NCI-H187 (cell line): ENCODE measurements around the gene UBXN6.
A peak's percentile ranks its signal among the peaks of the same experiment; 100 is the strongest.

ENCODE experiments used
- DNase-seq, 2 experiments: peaks; one replicate each; lab custom pipeline; 2025; lab: John Stamatoyannopoulos, UW

Gene UBXN6, protein sequence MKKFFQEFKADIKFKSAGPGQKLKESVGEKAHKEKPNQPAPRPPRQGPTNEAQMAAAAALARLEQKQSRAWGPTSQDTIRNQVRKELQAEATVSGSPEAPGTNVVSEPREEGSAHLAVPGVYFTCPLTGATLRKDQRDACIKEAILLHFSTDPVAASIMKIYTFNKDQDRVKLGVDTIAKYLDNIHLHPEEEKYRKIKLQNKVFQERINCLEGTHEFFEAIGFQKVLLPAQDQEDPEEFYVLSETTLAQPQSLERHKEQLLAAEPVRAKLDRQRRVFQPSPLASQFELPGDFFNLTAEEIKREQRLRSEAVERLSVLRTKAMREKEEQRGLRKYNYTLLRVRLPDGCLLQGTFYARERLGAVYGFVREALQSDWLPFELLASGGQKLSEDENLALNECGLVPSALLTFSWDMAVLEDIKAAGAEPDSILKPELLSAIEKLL

DNA sequence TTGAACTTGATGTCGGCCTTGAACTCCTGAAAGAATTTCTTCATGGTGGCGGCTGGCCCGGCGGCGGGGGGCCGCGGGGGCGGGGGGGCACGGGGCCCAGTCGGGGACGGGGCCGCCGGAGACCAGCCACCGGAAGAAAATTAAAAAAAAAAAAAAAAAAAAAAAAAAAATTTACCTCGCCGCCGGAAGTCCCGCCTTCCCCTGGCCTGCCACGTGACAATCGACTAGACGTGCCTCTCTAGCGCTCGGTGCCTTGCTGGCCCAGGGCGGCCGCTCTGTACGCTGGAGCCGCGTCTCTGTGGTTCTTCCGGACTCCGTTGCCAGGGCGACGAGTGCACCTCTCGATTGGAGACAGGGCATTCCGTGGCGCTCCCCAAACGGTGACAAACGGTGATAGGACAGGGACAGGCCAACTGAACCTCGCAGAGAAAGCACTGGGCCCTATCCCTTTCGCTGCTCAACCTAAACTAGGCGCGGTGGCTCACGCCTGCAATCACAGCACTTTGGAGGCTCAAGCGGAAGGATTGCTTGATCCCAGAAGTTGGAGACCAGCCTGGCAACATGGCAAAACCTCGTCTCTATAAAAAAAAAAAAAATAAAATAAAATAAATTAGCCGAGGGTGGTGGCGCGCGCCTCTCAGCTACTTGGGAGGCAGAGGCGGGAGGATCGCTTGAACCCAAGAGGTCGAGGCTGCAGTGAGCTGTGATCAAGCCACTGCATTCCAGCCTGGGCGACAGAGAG lies at the start of gene UBXN6:
UBXN6 (minus strand) TSS at position 141 of the 742 bp plus-strand sequence; CDS start at position 44, 97 bp downstream.
- peak; percentile 94 to 97 for DNase-seq

DNA sequence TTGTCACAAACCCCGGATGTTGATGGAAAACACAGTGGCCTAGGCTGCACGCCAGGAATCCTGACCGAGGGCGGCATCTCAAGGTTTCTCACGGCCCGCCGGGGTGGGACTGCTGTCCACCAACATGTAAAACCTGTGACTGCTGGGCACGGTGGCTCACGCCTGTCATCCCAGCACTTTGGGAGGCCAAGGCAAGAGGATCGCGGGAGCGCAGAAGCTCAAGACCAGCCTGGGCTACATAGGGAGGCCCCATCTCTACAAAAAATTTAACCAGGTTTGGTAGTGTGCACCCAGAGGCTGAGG lies 49.5 kb upstream of the UBXN6 start:
- DNase-seq: no peak

DNA sequence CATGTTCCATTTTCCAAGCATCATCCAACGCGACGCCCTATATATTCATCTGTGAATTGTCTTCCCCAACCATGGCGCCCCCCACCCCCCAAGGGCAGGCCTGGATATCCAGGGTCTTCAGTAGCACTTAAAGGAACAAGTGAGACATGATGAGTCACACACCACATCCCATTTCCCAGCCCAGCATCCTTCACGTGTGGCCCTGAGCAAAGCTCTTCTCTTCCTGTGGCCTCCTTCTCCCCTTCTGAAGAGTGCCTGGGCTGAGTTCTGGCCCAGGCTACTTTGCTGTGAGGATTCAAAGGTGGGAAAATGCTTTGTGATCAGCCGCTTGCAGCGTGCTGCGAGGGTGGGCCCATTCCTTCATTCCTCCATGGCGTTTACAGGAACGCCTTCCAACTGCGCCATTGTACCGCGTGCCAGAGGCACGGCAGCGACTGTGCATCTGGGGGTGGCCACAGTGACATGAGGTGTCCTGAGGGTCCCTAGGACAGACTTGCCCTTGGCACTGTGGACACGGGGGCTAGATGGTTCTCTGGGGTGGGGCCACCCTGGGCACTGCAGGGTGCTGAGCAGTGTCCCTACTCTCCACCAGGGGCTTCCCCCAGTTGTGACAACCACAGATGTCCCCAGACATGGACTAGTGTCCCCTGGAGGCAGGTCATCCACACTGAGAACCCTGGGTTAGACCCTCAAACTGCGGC lies 49.0 kb upstream of the UBXN6 start:
- DNase-seq: no peak

- DNase-seq: no peak
These were observed 48.2 kb upstream of the UBXN6 start for GRCh38 chr19:4505570-4506448.

DNA sequence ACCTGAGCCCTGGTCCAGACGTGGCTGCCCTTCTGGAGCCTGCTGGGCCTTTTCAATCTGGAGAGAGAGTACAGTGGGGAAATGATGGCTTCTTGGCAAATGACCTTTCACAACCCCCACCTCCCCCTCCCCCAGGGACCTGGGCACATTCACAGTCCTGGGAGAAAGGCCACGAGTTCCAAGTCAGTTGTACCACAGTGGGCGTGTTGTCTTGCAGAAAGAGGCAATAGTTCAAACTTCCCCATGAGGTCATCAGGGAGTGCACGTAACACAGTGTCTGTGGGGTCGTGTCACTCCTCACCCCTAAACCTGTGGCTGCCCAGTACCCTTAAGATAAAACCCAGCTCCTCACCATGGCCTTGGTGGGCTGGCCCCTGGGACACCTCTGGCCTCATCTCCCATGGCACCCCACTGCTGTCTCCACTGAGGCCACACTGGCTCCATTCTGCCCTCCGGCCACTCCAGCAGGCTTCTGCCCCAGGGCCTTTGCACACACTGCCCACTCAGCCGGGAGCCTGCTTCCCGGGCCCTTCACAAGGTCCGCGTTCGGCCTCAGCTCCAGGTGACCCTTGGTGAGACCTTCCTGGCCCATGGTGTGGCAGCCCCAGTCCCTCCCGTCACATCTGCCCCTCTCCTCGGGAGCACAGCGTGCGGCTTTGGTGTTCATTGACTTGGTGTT lies 47.4 kb upstream of the UBXN6 start:
- DNase-seq: no peak

DNA sequence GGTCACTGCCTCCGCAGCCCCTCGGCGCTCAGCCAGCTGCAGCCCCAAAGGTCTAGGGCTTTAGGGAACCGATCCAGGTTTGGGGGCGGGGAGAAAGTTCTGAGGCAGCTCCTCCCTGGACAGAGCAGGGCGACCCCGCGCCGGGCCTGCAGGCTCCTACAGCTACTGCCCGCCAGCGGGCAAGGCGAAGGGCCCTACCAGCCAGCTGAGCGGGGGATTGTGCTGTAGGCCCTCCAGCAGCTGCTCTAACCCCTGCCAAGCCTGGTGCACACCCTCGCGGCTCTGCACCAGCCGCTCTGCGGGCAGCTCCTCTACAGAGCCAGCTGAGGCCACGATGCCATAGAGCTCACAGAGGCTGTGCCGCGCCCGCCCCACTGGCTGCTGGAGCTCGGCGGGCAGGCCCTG lies 46.7 kb upstream of the UBXN6 start:
- DNase-seq: no peak

DNA sequence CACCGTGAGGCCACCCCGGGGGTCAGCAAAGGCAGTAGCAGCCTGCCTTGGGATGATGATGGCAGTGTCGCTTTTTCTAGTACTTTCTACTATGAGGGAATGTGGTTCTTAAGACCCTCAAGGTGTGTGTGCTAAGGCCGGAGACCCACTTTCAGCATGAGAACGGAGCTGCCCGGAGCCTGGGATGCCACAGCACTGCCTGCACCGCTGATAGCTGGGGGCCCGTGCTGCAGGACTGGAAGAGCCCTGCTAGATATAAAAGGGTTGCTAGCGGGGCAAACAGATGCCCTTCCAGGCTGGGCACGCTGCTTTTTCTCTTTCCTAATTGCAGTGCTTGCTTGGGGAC lies 46.2 kb upstream of the UBXN6 start:
- DNase-seq: no peak

DNA sequence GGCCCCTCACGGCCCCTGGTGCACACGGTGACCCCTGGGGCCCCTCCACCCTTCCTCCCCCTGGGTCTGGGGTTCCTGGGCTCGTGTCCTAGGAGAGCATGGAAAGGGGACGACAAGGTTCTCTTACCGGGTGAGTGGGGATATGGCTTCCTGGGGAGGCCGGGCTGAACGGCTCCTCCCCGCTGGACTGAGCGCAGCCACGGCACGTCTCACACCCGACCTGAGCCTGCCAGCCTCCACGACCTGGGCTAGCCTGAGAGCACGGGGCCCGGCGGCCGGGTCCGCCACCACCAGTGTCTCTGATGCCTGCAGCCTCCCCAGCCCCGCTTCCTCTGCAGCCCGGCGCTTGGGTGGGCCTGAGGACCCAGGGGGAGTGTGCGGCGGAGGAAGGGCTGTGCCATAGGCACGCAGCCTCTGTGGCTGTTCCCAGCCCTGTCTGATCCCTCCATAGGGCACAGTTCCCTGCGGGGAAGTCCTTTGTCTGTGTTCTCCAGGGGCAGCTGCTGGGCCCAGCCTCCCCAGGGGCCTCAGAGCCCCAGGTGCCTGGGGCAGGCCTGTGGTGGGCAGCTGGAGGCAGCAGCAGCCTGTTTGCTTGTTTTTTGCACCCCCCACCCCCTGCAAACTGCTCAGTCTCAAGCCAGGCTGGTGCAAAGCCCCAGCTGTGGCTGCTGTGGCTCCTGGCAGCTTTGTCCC lies 45.7 kb upstream of the UBXN6 start:
- no peak for DNase-seq

DNA sequence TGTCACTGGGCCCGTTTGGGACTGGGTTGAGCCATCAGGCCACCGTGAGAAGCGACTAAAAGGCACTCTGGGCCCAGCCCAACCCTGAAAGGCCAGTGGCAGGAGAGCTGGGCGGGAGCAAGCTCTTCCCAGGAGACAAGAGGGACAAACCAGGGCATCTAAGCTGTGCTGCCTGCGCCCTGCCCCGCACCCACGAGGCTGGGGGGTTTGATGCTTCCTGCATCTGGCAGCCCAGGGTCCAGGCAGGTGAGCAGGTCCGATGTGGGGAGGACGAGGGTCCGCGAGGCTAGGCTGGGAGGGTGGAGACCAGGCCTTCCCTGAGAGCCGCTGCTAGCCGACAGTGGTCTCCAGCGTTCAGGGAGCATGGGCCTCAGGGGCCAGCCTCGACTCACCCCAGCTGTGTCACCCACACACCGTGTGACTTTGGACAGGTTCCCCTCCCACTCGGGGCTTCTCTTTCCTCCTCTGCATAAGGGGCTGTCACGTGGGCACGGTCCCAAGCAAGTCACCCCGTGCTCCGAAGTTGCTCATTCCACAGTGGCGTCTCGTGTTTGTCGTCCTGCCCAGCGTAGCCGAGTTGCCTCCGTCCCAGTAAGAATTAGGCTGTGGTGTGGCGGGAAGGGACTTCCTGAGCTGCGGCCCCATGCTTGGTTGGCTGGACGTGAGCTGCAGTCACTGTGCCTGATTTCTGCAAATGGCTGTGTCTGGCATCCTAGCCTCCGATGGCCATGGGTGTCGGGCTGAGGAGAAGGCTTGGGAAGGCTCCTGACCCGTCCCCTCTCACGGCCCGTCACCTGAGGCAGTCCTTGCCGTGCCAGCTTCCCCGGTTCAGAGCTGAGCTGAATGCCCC lies 44.9 kb upstream of the UBXN6 start:
- no peak for DNase-seq

- no peak for DNase-seq
These were observed 44.1 kb upstream of the UBXN6 start for GRCh38 chr19:4501691-4502090.

GRCh38 chr19:4500841-4501591 lies 43.4 kb upstream of the UBXN6 start:
- DNase-seq: no peak

DNA sequence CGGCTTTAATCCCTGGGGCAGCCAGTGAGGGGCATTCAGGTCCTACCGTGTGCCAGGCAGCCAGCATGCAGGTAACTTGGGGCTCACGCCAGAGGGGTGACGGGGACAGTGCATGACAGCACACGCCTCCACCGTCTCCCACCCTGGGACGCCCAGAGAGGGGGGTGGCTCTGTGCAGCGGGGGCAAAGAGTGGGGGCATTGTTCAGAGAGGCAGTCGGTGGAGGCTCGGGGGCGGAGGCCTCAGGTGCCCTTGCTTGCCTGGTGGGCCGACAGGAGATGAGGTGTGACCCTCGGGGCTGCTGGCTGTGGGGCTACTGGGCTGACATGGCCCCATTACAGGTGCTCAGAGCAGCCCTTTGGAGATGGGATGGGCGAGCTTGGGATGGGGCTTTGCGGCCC lies 42.3 kb upstream of the UBXN6 start:
- no peak for DNase-seq

DNA sequence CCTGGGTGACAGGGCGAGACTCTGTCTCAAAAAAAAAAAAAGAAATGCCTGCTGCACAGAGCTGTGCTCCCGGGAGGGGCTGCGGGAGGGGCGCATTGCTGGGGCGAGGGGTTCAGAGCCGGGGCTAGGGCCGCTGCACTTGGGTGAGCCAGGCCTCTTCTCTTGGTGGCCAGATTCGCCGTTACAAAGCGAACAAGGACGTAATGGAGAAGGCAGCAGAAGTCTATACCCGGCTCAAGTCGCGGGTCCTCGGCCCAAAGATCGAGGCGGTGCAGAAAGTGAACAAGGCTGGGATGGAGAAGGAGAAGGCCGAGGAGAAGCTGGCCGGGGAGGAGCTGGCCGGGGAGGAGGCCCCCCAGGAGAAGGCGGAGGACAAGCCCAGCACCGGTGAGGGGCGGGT lies 41.7 kb upstream of the UBXN6 start:
- DNase-seq: no peak

GRCh38 chr19:4498694-4499093 lies 41.1 kb upstream of the UBXN6 start:
- DNase-seq: no peak

GRCh38 chr19:4497770-4498389 lies 40.3 kb upstream of the UBXN6 start:
- no peak for DNase-seq

- DNase-seq: no peak
These were observed 38.7 kb upstream of the UBXN6 start for GRCh38 chr19:4496304-4496703.

DNA sequence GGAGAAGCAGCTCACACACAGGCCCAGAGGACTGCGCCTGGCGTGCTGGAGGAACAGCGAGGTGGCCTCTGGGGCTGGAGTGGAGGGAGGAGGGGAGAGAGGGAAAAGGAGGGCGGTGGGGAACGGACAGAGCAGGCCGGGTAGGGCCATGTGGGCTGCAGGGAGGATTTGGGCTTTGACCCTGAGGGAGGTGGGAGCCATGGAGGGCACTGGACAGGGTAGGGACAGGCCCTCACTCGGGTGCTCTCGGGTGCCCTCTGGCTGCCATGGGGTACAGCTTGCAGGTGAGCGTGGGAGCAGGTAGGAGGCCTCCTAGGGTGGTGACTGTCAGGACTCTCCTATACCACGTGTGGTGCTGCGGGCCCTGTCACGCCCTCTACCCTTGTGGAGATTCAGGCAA lies 37.9 kb upstream of the UBXN6 start:
- no peak for DNase-seq

DNA sequence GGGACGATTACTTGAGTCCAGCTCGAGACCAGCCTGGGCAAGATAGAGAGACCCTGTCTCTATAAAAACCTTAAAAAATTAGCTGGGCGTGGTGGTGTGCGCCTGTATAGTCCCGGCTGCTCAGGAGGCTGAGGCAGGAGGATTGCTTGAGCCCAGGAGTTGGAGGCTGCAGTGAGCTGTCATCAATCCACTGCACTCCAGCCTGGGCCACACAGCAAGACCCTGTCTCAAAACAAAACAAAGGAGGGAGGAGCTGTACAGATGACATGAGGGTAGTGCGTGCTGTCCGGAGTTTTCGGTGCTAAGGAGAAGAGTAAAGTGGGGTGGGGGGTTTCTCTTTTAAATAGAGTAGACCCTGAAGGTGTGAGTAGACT lies 37.1 kb upstream of the UBXN6 start:
- DNase-seq: no peak
